ENCODE measurements around the gene SLC25A10. TPM values are rescaled to one million over a fixed set of nuclear protein-coding genes. Genes with fewer than 3 reads are reported as not detected.

The SLC25A10 gene
- total and polyA plus RNA-seq, 12 donors, result 6.7 to 14.6 (median 9.4) TPM

GRCh38 chr17:81707725-81708646 is 4.1 kb upstream of the SLC25A10 start:
- H3K27ac ChIP-seq, result no peak overlapping the region
- intact Hi-C loops (cut with DNase I), result no loop called here
- H3K4me3 ChIP-seq, result no peak overlapping the region
- WGBS, 2 donors, result 86 to 89% methylated on average over 25 of the region's 25 CpGs
- no peak for TF ChIP-seq CTCF (IDR thresholded peaks at IDR 0.05)
- peaks cover 14 to 42% (median 33%) of the 10 kb centered on the region in 9 donors for H3K4me1 ChIP-seq
- ATAC-seq (no peak), DNase-seq (no peak)
- no peaks in the 10 kb centered on the region for H3K27me3 ChIP-seq
- peaks cover 0 to 42% (median 8%) of the 10 kb centered on the region in 9 donors for H3K36me3 ChIP-seq
- no peaks in the 10 kb centered on the region for H3K9me3 ChIP-seq

- H3K4me3 ChIP-seq, result no peak overlapping the region
- H3K4me1 ChIP-seq, result peaks cover 13 to 48% (median 40%) of the 10 kb centered on the region in 9 donors
- no peak overlapping the region for H3K27ac ChIP-seq
- intact Hi-C loops (cut with DNase I), result no loop called here
- H3K36me3 ChIP-seq, result peaks cover 0 to 42% (median 8%) of the 10 kb centered on the region in 9 donors
- WGBS, 2 donors, result 80 to 84% methylated on average over 17 of the region's 17 CpGs
- H3K27me3 ChIP-seq, result no peaks in the 10 kb centered on the region
- ATAC-seq (no peak), DNase-seq (peak in 1 of 2 donors; percentile 14)
- TF ChIP-seq CTCF (IDR thresholded peaks at IDR 0.05), result no peak
- H3K9me3 ChIP-seq, result no peaks in the 10 kb centered on the region
These were observed 3.3 kb upstream of the SLC25A10 start for GRCh38 chr17:81708739-81709185.

GRCh38 chr17:81710514-81711308 is 1.4 kb upstream of the SLC25A10 start:
- Histone ChIP-seq H3K4me3 (peak overlapping the region in 7 of 10 donors; percentile 68 to 87 (median 80)), H3K27me3 (no peaks in the 10 kb centered on the region), H3K9me3 (no peaks in the 10 kb centered on the region), H3K36me3 (peaks cover 0 to 28% (median 6%) of the 10 kb centered on the region in 9 donors), H3K27ac (no peak overlapping the region), H3K4me1 (peaks cover 7 to 36% (median 31%) of the 10 kb centered on the region in 9 donors)
- peak in 4 of 8 donors; percentile 2 to 10 (median 9) for ATAC-seq
- TF ChIP-seq CTCF (IDR thresholded peaks at IDR 0.05), result no peak
- WGBS, 2 donors, result 9 to 13% methylated on average over 29 of the region's 29 CpGs
- DNase-seq, result peak in 1 of 2 donors; percentile 22
- intact Hi-C loops (cut with DNase I), result no loop called here

GRCh38 chr17:81712468-81713003 is 452 bp downstream of the SLC25A10 start:
- Histone ChIP-seq H3K27me3 (no peaks in the 10 kb centered on the region), H3K9me3 (no peaks in the 10 kb centered on the region), H3K27ac (peak overlapping the region in 5 of 10 donors; percentile 19 to 63 (median 40)), H3K4me1 (peaks cover 7 to 36% (median 31%) of the 10 kb centered on the region in 9 donors), H3K4me3 (peak overlapping the region in 9 of 10 donors; percentile 68 to 87 (median 80)), H3K36me3 (peaks cover 0 to 9% (median 0%) of the 10 kb centered on the region in 9 donors)
- 2% methylated on average over 37 to 41 of the region's 41 CpGs for WGBS, 2 donors
- ATAC-seq (peak in 7 of 8 donors; percentile 3 to 29 (median 18)), DNase-seq (peak in 1 of 2 donors; percentile 44)
- intact Hi-C loops (cut with DNase I), result no loop called here
- peak in 3 of 9 donors; percentile 20 to 31 (median 22) for TF ChIP-seq CTCF (IDR thresholded peaks at IDR 0.05)

Data from heart right ventricle (tissue), 16 donors.